Ramos (cell line): Measurements from ENCODE around the gene UBN1.

ENCODE experiments used
- in situ Hi-C: fragments of 300-500 bp; cut with MboI; formaldehyde crosslinking; loops from one replicate; pipeline ENCODE4 v1.14.3; 2022; ENCODE audit warnings: low sequenced_read_pairs; ENCODE audit not compliant: unreplicated experiment

UBN1 gene

GRCh38 chr16:4855804-4856203 lies 8.5 kb downstream of the UBN1 start:
- in situ Hi-C loops, result no loop called here

- in situ Hi-C loops, result no loop called here
These were observed 12.1 kb downstream of the UBN1 start for GRCh38 chr16:4859190-4859899.

GRCh38 chr16:4859900-4860255 lies 12.6 kb downstream of the UBN1 start:
- in situ Hi-C loops, result no loop called here

- in situ Hi-C loops, result no loop called here
These were observed 13.6 kb downstream of the UBN1 start for GRCh38 chr16:4860727-4861342.

- in situ Hi-C loops, result no loop called here
These were observed 15.4 kb downstream of the UBN1 start for GRCh38 chr16:4862639-4863038.

- in situ Hi-C loops, result no loop called here
These were observed 17.4 kb downstream of the UBN1 start for GRCh38 chr16:4864728-4865127.

- in situ Hi-C loops, result no loop called here
These were observed 18.1 kb downstream of the UBN1 start for GRCh38 chr16:4865231-4865860.

GRCh38 chr16:4866586-4866985 lies 19.3 kb downstream of the UBN1 start:
- in situ Hi-C loops, result no loop called here

- in situ Hi-C loops, result no loop called here
These were observed 20.7 kb downstream of the UBN1 start for GRCh38 chr16:4868026-4868425.

- in situ Hi-C loops, result no loop called here
These were observed 21.3 kb downstream of the UBN1 start for GRCh38 chr16:4868535-4868934.

GRCh38 chr16:4869147-4869805 lies 22.0 kb downstream of the UBN1 start:
- in situ Hi-C loops, result no loop called here

GRCh38 chr16:4870138-4870671 lies 22.9 kb downstream of the UBN1 start:
- in situ Hi-C loops, result no loop called here

- in situ Hi-C loops, result no loop called here
These were observed 23.8 kb downstream of the UBN1 start for GRCh38 chr16:4871071-4871470.

- in situ Hi-C loops, result no loop called here
These were observed 25.8 kb downstream of the UBN1 start for GRCh38 chr16:4873091-4873490.

GRCh38 chr16:4874666-4875065 lies 27.4 kb downstream of the UBN1 start:
- in situ Hi-C loops, result no loop called here

GRCh38 chr16:4876646-4877379 lies 29.5 kb downstream of the UBN1 start:
- in situ Hi-C loops, result no loop called here

GRCh38 chr16:4877380-4877685 lies 30.1 kb downstream of the UBN1 start:
- in situ Hi-C loops, result no loop called here

- in situ Hi-C loops, result no loop called here
These were observed 31.8 kb downstream of the UBN1 start for GRCh38 chr16:4879049-4879448.

- in situ Hi-C loops, result no loop called here
These were observed 32.8 kb downstream of the UBN1 start for GRCh38 chr16:4880006-4880580.

- in situ Hi-C loops, result no loop called here
These were observed 34.8 kb downstream of the UBN1 start for GRCh38 chr16:4882000-4882632.
